Amniotic stem cell (primary cell): ENCODE results near the gene BBLN.

Source experiments
- DNase-seq: peaks from one replicate; lab custom pipeline; 2025; lab: John Stamatoyannopoulos, UW

BBLN gene

DNA sequence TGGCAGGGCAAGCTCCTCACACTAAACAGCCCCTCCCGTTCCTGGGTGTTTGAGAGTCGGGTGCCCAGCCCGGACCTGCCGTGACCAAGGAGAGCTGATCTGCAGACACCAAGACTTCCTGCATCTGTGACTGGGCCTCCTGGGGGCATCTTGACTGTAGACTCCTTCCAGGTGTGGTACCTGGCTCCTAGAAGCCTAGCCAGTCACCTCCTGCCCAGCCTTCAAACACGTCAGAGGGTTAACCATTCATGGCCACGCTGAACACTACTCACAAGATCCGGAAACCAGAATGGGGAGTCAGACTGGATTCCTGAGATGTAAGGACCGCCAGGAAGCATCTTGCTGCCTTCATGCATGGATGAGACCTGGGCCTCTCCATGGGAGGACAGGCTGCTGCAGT, 14.5 kb upstream of the BBLN start:
- no peak for DNase-seq

DNA sequence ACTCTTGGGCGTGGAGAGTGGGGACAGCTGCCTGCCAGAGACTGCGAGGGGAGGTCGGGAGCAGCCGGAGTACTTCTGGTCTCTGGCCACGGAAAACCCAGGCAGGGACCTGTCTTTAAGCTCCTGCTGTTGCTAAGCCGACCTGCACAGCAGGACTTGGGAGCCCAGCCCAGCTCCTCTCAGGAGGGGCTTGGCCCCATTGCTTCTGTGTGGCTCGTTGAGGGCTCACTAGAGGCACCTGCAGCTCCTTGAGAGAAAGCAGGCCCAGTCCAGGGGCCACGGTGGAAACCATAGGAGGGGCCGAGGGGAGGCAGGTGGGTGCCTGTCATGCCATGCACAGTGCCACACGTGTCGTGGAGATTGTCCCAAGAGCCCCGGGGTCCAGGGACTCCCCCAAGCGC, 14.1 kb upstream of the BBLN start:
- no peak for DNase-seq

DNA sequence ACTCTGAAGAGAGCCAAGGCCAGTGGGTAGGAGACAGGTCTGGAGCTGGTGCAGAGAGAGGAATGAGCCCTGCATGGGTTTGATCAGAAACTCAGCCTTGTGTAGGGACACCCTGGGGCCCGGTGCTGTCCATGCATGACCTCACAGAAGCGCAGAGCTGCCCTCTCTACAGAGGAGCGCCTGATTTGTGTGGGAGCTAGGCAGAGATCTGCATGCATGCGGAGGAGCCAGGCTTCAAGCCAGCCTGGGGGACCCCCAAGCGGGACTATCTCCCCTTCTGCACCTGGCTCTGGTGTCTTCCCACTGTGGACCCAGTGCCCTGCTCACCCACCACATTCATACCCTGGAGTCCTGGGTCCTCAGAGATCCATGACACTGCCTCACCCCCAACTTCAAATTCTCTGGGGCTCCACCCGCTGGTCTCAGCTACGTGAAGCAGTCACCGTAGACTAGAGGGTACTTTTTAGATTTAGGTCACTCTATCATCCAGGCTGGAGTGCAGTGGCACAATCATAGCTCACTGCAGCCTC, 13.4 kb upstream of the BBLN start:
- no peak for DNase-seq

DNA sequence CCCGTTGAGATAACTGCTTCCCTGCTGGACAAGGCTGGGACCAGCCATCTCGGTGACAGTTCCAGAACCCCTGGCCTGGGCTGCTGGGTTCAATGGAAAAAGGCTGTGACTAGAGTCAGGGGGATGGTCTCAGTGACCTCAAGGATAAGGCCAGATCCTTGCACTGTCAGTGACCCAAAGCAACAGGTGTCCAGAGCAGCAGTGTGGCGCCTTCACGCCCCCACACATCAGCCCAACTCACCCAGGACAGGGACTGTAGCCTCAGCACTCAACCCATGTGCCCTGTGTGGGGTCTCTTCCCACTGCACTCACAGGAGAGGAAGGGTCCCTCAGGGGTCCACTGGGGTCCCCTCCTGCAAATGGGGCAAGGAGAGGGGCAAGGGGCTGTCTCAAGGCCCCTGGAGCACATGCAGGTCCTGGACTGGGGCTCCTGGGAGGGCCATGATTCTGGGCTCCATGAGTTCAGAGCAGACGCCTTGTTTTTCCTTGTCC, 11.5 kb upstream of the BBLN start:
- DNase-seq = no peak

DNA sequence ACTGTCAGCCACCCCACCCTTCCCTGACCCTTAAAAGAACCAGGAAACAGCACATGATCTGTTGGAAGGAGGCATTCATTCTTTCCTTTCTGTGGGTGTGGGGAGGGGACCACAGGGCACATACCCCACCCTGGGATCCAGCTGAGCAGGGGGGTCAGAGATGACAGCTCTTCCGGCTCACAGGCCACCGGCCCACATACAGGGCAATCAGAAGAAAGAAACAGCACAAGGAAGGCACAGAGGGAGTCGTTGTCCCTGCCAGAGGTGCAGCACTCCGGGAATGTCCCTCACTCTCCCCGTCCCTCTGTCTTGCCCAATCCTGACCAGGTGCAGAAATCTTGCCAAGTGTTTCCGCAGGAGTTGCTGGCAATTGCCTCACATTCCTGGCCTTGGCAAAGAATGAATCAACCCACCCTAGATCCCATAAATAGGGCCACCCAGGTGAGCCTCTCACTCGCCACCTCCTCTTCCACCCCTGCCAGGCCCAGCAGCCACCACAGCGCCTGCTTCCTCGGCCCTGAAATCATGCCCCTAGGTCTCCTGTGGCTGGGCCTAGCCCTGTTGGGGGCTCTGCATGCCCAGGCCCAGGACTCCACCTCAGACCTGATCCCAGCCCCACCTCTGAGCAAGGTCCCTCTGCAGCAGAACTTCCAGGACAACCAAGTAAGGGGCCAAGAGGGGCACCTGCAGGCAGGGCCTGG, 10.9 kb upstream of the BBLN start, which contains the start of gene LCN2:
Gene LCN2, plus strand, starts transcription at position 453 of the 701 bp plus-strand sequence. Its CDS starts 73 bp downstream, at position 526.
- no peak for DNase-seq

DNA sequence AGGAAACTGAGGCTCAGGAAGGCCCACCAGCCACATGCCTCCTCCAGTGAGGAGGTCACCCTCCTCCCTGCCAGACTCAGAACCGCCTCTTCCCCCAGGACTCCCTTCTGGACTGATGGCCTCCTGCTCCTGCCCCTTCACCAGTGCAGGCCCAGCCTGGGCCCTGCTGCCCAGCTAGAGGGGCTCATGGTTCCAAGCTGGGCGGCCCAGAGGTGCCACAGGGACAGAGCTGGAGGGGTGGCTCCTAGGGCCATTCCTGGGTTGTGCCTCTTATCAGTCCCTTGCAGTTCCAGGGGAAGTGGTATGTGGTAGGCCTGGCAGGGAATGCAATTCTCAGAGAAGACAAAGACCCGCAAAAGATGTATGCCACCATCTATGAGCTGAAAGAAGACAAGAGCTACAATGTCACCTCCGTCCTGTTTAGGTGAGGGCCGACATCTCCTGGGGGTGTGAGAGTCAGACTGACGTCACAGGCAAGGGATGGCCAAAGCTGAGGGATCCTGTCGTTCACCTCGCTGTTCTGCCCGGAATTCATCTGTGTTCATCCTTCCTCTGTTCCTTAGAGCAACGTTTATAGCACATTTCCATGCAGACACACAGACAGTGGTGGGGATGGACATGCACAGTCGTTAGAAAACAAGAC, 10.0 kb upstream of the BBLN start:
- DNase-seq = no peak

DNA sequence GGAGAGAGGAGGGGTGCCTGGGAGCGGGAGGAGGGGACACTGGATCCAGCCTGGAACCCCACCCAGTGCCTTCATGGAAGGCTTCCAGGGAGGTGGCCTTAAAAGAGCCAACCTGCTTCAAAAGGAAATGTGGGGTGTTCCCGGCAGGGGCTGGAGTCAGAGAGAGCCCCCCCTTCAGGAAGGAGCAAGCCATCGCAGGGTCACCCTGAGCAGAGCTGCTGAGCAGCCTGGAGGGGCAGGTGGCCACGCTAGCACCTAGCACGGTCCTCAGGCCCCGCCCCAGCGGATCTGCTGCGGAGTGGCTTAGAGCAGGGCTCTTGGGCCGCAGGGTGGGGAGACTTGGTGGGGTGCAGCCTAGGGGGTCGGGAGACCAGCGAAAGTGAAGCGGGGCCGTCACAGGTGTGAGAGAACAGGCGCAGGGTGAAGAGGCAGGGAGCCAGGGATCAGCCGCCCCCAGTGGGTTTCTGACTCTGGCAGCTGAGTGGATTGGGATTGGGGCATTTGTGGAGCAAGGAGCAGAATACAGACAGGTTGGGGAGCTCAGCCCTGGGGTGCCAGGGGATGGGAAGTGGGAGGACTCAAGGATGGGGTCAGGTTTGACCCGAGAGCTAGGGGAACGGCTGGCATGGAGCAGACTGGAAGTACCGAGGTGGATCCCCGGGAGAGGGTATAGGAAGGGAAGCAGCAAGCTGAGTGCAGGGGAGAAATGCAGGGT, 9.3 kb upstream of the BBLN start:
- DNase-seq = no peak

DNA sequence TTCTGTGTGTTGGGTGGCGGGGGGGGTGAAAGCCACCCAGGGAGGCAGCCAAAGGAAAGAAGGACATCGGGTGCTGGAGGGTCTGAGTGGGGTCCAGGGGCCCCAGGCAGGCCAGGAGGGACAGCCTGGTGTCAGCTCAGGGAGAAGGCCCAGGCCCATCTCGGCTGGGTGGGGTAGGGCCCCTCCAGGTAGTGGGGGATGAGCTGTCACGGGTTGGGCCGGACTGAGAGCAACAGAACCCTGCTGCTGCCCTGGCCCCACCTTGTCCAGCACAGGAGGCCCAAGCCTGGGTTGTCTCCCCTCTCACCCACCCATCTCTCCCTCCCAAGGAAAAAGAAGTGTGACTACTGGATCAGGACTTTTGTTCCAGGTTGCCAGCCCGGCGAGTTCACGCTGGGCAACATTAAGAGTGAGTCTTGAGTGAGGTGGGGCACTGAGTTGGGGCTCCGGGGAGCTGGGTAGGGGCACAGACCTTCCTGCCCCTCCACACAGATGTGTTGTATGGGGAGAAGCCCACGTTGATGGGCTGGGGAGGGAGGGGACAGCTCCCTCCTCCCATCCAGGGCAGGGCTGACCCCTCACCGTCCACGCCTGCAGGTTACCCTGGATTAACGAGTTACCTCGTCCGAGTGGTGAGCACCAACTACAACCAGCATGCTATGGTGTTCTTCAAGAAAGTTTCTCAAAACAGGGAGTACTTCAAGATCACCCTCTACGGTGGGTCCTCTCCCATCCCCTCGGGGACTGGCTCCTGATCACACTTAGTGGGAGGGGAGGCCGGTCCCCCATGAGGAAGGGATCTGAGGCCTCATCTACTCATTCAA, 8.5 kb upstream of the BBLN start:
- DNase-seq = no peak

DNA sequence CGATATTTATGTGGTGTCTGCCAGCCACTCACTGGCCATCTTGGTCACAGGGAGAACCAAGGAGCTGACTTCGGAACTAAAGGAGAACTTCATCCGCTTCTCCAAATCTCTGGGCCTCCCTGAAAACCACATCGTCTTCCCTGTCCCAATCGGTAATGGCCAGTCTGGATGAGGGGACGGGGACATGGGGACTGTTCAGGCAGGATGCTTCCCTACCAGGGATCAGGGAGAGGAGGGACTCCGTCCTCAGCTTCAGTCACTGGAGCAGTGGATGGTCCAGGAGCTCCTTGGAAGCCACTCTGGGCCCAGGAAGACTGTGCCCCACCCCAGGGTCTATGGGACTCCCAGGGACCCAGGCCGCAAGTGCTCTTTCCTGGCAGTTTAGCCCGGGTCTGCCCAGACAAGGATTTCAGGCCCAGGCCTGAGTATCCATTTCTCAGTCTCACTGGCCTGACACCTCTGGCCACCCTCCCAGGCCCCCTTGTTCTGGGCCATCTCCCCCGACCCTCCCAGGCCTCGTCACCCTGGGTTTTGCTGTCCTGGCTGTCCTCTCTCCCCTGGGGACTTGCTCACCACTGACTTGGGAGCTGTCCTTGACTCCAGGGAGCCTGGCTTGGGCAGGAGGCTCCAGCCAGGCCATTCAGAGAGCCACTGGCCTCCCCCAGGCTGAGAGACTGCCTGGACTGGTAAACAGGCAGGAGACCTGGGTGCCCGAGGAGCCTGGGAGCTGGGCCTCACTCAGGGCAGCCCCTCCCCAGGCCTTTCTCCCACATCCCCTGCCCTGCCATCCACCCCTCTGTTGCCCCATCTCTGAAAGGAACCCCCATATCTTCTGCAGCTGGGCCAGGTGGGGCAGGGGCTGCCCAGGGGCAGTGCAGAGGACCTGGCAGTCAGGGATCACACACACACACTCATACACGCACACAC, 7.7 kb upstream of the BBLN start:
- DNase-seq = no peak

DNA sequence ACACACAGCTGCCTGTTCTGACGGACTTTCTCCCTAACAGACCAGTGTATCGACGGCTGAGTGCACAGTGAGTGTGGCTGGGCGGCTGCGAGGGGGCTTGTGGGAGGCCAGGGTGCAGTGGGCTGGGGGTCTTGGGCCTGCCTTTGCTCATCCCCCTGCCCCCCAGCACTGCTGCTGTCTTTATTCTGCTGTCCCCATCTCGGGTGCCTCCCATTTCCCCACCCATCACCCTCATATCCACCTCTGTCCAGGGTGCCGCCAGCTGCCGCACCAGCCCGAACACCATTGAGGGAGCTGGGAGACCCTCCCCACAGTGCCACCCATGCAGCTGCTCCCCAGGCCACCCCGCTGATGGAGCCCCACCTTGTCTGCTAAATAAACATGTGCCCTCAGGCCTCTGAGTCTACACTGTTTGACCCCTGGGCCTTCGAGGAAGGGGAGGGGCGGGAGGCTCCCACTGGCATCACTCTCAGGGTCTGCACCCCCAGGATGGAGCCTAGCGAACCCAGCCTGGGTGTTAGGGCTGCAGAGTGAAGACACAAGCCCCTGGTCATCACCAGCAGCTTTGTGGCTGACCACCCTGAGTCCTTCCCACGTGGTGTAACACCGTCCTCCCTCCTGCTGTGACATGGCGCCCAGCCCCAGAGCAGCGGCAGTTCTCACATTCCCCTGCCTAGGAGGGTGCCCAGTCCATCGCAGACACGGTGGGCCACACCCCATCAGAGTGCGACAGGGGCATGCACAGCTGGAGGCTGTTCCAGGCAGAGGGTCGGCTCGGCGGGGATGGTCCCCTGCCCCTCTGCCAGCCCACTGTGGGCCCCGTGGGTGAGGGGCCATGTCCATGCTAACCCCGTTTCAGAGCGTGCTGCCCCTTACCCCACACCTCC, 6.8 kb upstream of the BBLN start:
- no peak for DNase-seq

DNA sequence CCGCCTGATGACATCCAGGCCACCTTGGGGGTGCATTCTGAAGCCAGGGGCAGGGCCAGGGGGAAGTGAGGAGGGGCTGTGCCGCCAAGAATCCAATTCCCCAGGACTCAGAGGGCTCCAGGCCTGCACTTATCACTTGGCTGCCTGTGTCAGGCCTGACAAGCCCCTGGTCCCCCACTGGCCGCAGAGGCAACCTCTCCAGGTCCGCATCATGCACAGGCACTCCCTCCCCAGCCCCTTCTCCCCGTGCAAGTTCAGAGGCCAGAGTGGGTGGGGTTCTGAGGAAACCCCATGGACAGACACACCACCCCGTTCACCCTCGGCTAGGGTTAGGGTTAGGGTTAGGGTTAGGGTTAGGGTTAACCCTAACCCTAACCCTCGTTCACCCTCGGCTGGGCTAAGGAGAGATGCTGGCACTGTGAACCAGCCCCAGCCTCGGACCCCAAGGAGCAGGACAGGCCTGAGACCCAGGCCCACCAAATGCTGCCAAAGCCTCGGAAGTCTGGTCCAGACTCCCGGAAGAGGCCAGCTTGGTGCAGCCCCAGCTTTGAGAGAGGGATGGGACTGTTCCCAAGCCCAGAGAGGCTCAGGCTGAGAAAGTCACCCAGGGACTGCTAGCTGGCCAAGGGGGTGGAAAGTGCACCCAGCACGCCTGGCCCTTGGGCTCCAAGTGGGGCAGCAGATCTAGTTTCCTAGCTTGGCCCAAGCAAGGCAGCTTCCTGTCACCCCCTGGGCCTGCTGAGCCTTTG, 5.9 kb upstream of the BBLN start:
- no peak for DNase-seq

DNA sequence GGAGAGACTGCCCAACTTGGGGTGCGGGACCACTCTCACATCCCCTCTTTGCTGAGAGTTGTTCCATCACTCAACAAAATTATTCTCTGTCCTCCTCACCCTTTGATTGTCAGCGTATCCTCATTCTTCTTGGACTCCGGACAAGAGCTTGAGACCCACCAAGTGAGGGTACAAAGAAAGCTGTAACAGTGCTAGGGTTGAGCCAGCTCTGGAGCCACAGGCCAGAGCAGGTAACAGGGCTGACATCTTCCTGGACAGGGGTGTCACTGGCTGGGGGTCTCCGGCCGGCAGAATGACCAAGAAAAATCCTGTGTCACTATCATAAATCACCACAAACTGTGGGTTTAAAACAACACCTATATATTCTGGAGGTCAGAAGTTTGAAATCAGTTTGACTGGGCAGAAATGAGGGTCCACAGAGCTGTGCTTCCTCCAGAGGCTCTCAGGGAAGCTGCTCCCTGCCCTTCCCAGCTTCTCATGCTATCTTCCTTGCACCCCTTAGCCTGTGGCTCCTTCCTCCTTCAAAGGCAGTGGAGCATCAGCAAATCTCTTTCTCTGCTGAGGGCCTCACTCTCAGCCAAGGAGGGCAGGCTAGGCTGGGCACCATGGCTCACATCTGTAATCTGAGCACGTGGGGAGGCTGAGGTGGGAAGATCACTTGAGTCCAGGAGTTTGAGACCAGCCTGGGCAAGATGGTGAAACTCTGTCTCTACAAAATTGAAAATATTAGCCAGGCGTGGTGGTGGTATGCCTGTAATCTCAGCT, 4.1 kb upstream of the BBLN start:
- no peak for DNase-seq

DNA sequence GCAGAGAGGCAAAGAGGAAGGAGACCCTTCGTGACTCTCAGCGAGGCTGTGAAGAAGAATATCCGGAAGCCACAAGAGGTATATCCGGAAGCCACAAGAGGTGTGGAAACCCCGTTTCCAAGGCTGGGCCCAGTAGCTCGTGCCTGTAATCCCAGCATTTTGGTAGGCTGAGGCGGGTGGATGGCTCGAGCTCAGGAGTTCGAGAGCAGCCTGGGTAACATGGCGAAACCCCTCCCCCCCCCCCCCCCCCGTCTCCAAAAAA, 612 bp upstream of the BBLN start:
- DNase-seq = no peak

DNA sequence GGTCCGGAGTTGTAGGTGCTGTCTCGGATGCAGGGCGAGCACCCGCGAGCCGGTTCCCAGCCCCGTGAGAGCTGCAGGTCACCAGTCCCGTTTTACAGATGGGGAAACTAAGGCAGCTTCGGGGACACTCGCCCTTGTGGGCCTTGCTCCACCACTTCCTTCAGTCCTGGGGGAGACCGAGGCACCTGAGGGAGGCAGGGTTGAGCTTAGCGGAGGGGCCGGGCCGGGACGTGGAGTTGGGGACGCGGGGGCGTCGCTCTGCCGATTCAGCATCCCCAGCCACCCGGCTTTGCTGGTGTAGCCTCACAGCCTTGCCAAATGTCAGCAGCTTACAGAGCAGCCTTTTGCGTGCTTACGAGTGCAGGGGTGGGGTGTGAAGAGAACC, 530 bp downstream of the BBLN start:
- peak; percentile 5 for DNase-seq

DNA sequence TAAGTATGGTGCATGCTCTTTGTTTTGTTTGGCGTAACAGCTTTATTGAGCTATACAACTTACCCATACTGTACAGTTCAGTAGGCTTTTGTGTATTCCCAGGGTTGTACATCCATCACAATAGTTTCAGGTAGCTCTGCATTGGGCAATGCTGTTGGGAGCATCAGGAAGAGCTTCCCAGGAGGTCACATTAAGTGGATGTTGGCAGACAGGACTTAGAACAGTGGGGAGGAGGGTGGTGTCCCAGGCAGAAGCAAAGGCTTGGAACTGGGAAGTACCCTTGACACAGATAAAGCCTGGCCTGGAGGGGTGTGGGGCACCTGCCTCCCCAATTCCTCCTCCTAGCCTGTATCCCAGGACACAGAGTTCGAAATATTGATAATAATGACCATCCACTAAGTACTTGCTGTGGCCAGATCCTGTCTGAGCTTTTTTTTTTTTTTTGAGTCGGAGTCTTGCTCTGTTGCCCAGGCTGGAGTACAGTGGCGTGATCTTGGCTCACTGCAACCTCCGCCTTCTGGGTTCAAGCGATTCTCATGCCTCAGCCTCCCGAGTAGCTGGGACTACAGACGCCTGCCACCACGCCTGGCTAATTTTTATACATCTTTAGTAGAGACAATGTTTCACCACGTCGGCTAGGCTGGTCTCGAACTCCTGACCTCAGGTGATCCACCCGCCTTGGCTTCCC, 1.3 kb downstream of the BBLN start:
- DNase-seq = no peak

DNA sequence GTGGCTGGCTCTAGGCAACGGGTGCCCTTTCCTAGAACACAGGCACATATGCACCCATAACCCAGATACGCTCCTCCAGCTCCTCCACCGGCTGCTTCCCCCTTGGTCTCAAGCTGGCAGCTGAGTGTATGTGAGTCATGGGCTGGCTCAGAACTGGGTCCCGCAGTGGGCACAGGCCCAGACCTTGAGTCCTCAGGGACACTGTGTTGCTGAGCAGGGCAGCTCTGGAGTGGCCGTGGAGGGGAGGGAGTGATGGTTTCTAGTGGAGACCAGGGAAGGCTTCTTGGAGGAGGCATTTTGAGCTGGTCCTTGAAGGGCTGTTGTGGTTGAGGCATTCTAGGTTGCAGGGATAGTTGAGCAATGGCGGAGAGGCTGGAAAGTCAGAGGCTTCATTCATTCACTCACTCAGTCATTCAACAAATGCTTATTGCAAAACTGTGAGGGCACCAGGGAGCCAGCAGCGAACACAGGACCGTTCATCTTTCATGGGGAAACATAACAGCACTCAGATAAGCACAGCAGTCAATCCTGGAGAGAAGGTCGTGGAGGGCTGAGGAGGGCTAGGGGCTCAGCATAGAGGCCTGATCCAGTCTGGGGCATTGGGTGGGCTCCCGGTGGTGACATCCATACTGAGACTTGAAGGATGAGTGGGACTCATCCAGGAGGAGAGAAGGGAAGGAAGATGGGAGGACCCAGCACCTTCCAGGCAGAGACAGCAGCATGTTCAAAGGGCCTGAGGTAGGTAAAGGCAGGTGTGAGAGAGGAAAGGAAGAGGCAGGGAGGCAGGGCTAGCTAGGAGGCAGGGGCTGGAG, 2.4 kb downstream of the BBLN start:
- DNase-seq = no peak

DNA sequence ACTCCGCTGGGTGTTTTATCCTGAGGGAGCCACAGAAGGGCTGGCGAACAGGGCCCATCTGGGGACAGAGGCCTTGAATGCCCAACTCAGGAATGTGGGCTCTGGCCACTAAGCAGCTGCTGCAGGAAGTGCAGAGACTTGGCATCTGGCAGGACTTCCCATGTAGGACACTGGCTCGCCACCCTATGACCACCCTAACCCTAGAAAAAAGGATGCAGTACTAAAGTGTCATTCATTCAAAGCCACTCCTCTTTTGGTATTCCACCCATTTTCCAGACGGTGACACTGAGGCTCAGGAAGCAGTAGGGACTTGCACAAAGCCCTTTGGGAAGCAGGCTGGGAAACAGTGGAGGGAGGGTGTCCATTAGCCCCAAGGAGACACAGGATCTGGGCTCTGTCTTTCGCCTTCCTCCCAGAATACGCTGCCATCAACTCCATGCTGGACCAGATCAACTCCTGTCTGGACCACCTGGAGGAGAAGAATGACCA, 3.0 kb downstream of the BBLN start:
- no peak for DNase-seq
